NCI-H2107 (cell line): Measurements from ENCODE around the gene CHTF18.

Experiments
- DNase-seq: peaks from one replicate; lab custom pipeline; 2025; lab: John Stamatoyannopoulos, UW

Gene CHTF18

GRCh38 chr16:794091-794822 lies 5.8 kb downstream of the CHTF18 start:
- no peak for DNase-seq

- DNase-seq: no peak
Measured at GRCh38 chr16:794853-795466, 6.5 kb downstream of the CHTF18 start.

- DNase-seq: no peak
Measured at GRCh38 chr16:795580-796229, 7.3 kb downstream of the CHTF18 start.

DNA sequence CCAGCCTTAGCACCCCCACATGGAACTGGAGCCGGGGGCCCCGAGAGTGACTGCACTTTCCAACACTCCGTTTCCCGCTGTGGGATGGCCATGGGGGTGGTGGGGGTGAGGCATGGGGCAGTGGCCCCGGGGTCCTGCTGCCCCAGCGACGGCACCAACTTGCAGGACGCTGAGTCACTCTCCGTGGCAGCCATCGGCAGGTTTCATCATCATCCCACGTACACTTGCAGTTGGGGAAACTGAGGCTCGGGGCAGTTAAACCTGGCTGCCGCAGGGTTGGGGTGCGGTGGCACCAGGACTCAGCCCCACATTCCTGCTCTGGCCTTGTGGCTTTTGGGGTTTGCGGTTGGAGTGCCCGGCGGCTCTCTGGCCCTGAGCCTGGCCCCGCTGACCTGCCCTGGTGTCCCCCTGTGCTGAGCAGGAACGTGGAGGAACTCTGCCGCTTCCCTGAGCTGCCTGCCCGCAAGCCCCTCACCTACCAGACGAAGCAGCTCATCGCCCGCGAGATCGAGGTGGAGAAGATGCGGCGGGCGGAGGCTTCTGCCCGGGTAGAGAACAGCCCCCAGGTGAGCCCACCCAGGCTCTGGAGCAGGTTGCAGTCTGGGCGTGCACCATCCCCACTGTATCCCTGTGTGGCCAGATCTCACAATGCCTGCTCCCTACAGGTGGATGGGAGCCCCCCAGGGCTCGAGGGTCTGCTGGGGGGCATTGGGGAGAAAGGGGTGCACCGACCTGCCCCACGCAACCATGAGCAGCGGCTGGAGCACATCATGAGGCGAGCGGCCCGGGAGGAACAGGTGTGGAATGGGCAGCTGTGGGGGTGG lies 8.1 kb downstream of the CHTF18 start:
- no peak for DNase-seq

DNA sequence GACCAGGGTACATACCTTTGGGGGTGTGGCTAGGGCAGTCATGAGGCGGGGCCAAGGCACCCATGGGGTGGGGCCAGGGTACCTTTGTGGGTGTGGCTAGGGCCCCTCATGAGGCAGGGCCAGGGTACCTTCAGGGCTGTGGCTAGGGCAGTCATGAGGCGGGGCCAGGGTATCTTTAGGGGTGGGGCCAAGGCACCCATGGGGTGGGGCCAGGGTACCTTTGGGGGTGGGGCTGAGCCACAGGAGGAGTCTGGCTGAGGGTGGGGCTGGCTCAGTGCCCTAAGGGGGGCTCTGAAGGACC lies 8.7 kb downstream of the CHTF18 start:
- no peak for DNase-seq

GRCh38 chr16:797686-798085 lies 9.3 kb downstream of the CHTF18 start:
- no peak for DNase-seq

GRCh38 chr16:798666-799065 lies 10.2 kb downstream of the CHTF18 start:
- DNase-seq: no peak

GRCh38 chr16:799111-799947 lies 10.9 kb downstream of the CHTF18 start:
- no peak for DNase-seq

DNA sequence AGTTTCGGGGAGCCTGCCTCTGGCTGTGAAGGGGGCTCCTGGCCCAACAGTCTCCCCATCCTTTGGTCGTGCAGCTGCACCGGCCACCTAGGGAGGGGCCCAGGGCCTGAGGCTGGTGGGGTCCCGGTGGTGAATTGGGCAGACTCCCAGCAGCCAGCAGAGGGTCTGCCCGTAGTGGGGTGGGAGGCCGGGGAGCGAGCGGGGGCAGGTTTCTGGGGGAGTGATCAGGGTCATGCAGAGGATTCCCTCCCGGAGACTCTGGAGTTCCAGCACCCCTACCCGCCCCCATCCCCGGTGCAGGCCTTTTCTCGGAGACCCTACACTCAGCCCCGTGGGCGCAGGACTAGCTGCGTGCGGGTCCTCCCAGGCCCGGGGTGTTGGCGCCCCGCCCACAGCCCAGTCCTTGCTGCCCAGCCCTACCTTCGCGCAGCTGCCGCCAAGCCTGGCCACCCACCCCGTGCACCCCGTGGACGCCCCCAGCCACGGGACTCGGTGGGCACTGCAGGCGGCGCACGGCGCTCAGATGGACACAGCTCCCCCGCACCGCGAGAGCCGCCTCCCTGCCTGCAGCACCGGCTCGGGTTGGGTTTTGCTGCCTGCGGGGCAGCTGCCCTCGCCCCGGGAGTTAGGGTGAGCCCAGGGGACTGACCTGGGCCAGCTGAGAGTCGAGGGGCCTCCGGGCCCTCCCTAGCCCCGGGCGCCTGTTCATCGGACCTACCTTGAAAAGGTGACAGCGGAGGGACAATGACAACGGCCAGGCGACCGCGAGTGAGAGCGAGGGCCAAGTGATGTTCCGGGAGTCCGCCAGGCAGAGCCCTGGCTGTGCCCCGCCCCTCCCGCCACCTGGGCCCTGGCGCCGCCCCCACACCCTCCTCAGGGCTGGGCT lies 11.8 kb downstream of the CHTF18 start, which contains the start of gene GNG13:
GNG13 (minus strand) TSS at position 787 of the 886 bp plus-strand sequence. CDS start 1,657 bp downstream, outside the sequence.
- DNase-seq: no peak

DNA sequence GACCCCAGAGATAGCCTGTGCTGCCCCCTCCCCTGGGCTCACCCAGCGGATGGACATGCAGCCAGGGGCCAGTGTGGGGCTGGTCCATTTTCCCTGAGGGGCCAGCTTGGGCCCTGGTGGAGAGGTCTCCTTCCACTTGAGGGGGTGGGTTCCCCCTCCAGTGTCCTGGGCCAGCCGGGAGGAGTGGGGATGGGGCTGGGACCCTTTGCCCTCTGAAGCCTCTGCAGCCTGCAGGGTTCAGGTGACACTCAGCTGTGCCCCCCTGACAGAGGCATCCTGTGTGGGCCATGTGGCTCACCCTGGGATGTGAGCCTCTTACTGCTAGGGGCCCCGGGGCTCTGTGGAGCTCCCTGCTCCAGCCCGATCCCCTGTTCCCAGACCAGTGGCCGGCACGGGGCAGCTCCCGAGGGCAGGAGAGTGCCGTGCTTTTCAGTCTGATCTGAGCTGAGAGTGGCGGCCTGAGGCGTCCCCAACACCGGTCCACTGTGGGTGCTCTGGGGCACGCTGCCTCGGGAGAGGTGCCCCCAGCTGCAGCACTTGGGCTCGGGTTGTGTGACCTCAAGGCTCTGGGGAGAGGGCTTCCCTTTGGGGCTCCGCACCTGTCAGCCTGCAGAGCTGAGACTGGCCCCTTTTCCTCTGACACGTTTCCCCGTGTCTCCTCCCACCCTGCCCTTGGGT lies 12.6 kb downstream of the CHTF18 start:
- DNase-seq: no peak

DNA sequence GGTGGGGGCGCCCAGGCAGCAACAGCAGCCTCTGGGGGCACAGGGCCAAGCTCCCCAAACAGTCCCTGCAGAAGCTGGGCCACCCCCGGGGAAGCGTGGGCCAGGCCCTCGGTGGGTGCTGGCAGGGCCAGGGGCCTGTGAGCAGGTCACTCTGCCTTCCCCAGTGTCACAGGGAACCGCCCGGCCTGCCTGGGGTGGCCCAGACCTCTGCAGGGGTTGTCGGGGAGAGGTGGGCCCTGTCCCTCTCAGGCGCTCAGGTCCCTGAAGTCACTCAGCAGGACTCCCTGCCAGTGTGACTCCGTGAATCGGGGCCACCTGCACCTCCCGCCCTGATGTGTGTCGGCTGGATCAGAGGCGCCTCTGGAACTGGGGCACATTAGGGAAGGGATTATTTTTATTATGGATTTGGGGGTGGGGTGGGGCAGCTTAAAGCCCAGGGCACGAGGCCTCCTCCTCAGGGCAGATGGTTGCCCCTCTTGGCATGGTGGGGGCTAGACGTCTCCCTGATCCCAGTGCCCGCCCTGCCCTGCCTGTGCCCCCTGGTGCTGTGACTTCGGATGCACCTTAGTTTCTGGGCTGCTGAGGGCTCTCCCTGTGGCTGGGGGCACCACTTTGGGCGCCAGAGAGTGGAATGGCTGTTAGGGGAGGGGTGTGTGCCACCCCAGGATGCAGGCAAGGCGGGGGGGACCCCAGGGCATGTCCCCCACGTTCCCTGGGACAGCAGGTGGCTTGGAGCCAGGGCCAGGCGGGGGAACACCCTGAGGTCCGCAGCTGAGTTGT lies 13.4 kb downstream of the CHTF18 start:
- DNase-seq: no peak

- DNase-seq: no peak
Measured at GRCh38 chr16:802461-802860, 14.0 kb downstream of the CHTF18 start.

- no peak for DNase-seq
Measured at GRCh38 chr16:802914-803753, 14.7 kb downstream of the CHTF18 start.

DNA sequence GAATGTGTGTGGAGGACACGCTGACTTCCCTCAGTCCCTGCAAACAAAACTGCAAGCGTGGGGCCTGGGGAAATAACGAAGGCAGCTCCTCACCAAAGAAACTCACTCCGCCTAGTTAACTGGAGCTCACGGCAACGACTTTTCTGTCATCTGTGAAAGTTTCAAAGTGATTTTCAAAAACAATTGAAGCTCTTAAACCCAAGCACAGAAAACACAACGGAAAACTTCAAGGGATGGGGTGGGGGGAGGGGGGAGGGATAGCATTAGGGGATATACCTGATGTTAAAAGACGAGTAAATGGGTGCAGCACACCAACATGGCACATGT lies 15.3 kb downstream of the CHTF18 start:
- DNase-seq: no peak

- no peak for DNase-seq
Measured at GRCh38 chr16:804193-805048, 16.0 kb downstream of the CHTF18 start.

DNA sequence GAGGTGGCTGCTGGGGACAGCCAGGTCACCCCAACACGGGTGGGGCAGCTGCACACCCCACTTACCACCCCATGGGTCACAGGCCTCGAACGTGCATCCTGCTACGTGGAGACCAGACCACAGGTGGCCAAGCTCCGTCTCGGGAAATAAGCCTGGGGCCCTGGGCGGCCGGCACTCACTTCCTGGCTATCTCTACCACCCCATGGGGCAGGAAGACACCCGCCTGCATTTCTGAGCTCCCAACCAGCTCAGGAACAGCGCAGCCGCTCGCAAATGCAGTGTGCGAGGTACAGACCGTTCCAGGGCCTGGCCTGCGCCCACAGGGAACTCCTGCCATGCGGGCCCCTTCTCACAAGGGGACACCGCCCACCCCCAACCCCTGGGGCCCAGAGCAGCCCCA lies 17.1 kb downstream of the CHTF18 start:
- DNase-seq: no peak

DNA sequence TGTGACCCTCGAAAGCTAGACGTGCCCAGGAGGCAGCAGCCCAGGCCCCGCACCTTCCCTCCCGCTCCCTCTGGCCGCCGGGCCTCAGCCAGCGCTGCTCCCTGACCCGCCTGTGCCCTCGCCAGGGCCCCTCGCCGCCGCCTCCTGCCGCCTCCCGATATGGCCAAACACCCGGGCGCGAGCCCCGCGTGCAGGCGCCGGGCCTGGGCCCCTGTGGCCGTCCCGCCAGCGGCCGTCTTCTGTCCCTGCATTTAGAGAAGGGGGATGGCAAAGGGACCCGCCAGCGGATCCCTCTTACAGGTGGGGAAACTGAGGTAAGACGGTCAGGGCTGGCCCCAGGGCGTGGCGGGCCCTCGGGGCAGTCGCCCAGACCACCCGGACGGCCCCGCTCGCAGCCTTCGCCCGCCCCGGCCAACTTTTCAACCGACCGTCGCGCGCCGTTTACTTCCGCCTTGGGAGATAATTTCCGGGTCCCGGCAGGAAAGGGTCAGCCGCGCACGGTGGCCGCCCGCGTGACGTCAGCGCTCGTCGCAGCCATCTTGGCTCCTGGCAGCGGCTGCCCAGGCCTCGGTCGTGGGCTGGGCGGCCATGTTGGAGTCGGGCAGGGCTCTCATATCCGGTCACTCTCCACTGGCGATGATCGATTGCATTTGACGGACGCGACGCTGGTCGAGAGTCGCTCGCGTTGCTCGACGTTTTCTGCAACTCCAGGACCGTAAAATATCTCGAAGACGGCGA lies 19.1 kb downstream of the CHTF18 start:
- DNase-seq: peak; percentile 32
